GM21390 (cell line): ENCODE results near the gene HJURP.
"Not testable (repeated sequence)": the region's sequence is repeated elsewhere in the genome, so short reads cannot be mapped to it uniquely, and the experiment has no call there.

Experiments used
- ATAC-seq: cut with Tn5 transposase; IDR thresholded peaks from one replicate; pipeline ENCODE4 v1.9.1; 2021; ENCODE audit not compliant: unreplicated experiment

Gene HJURP

GRCh38 chr2:233854241-233854981 is at the start of gene HJURP:
HJURP (minus strand) TSS chr2:233854535; CDS start chr2:233854500, 35 bp downstream.
- ATAC-seq: peak; percentile 96

- no peak for ATAC-seq
These were observed 47.5 kb upstream of the HJURP start for GRCh38 chr2:233901884-233902283.

GRCh38 chr2:233901367-233901766 is 47.0 kb upstream of the HJURP start:
- no peak for ATAC-seq

GRCh38 chr2:233896253-233896652 is 41.9 kb upstream of the HJURP start:
- ATAC-seq: not testable (repeated sequence)

- ATAC-seq: no peak
These were observed 38.5 kb upstream of the HJURP start for GRCh38 chr2:233892793-233893192.

- ATAC-seq: no peak
These were observed 28.0 kb upstream of the HJURP start for GRCh38 chr2:233882353-233882752.

GRCh38 chr2:233872125-233872524 is 17.8 kb upstream of the HJURP start:
- ATAC-seq: not testable (repeated sequence)

- no peak for ATAC-seq
These were observed 17.1 kb upstream of the HJURP start for GRCh38 chr2:233871432-233871831.

GRCh38 chr2:233867993-233868532 is 13.7 kb upstream of the HJURP start, which contains the start of gene MSL3B:
MSL3B (minus strand) TSS chr2:233868386.
- ATAC-seq: peak; percentile 61

GRCh38 chr2:233866479-233866878 is 12.1 kb upstream of the HJURP start:
- no peak for ATAC-seq

GRCh38 chr2:233865838-233866237 is 11.5 kb upstream of the HJURP start:
- no peak for ATAC-seq

- no peak for ATAC-seq
These were observed 8.0 kb upstream of the HJURP start for GRCh38 chr2:233862261-233862768.

- no peak for ATAC-seq
These were observed 4.0 kb upstream of the HJURP start for GRCh38 chr2:233858331-233858730.

- no peak for ATAC-seq
These were observed 3.3 kb upstream of the HJURP start for GRCh38 chr2:233857511-233858141.

GRCh38 chr2:233856184-233856583 is 1.8 kb upstream of the HJURP start:
- no peak for ATAC-seq

GRCh38 chr2:233855345-233855744 is 1.0 kb upstream of the HJURP start:
- no peak for ATAC-seq

- ATAC-seq: no peak
These were observed 473 bp downstream of the HJURP start for GRCh38 chr2:233853883-233854240.

- no peak for ATAC-seq
These were observed 982 bp downstream of the HJURP start for GRCh38 chr2:233853353-233853752.

- no peak for ATAC-seq
These were observed 2.3 kb downstream of the HJURP start for GRCh38 chr2:233852056-233852455.

- ATAC-seq: no peak
These were observed 3.2 kb downstream of the HJURP start for GRCh38 chr2:233851169-233851568.

GRCh38 chr2:233850745-233851144 is 3.6 kb downstream of the HJURP start:
- no peak for ATAC-seq
